ES-I3 (cell line): ENCODE measurements around the gene PRSS21.
A peak's percentile ranks its signal among the peaks of the same experiment; 100 is the strongest.

ENCODE experiments used
- H3K36me3 ChIP-seq: 2 replicates; pipeline ENCODE4 v1.6.1; 2013; ENCODE audit warnings: mild to moderate bottlenecking, low read length, control low read depth, moderate library complexity; ENCODE audit not compliant: insufficient read depth
- H3K4me1 ChIP-seq: 2 replicates; pipeline ENCODE4 v1.6.1; 2013; ENCODE audit warnings: mild to moderate bottlenecking, control low read depth, low read length; ENCODE audit not compliant: insufficient read depth
- H3K9ac ChIP-seq: 2 replicates; pipeline ENCODE4 v1.6.1; 2013; ENCODE audit warnings: low read depth, mild to moderate bottlenecking, low read length, moderate library complexity
- H3K9me3 ChIP-seq: 2 replicates; pipeline ENCODE4 v1.6.1; 2013; ENCODE audit warnings: mild to moderate bottlenecking, low read length, moderate library complexity; ENCODE audit not compliant: control insufficient read depth, insufficient read depth

The PRSS21 gene

DNA sequence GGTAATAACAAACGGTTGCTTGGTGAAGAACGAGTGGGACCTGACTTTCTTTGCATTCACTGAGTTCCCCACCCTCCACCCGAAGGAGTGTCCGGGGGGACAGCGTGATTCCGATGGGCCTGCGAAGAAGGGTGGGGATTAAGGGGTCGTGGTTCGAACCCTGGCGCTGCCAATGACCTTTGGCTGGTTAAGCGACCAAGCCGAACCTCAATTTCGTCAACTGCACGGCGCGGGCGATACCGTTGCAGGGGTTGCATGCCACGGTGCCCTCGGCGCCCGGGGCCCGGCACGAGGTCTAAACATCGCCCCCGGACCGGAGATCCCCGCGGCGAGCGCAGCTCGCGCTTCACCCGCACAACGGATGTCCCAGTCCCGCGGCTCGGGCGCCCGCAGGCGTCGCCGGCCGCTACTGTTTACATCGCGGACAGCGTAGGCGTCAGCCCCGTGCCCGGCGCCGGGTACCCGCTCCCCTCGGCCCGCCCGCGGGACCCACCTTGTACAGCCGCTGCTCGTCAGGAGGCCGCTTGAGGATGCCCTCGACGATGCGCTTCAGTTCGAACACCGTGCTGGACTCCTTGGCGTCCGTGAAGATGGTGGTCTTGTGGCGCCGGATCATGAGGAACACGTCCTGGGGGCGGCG is 40.4 kb upstream of the PRSS21 start:
- Histone ChIP-seq H3K36me3 (peaks cover 16% of the 10 kb centered on the region), H3K4me1 (peaks cover 19% of the 10 kb centered on the region; the same call in 1 of the 2 replicates), H3K9me3 (no peaks in the 10 kb centered on the region), H3K9ac (peak overlapping the region; percentile 85)

DNA sequence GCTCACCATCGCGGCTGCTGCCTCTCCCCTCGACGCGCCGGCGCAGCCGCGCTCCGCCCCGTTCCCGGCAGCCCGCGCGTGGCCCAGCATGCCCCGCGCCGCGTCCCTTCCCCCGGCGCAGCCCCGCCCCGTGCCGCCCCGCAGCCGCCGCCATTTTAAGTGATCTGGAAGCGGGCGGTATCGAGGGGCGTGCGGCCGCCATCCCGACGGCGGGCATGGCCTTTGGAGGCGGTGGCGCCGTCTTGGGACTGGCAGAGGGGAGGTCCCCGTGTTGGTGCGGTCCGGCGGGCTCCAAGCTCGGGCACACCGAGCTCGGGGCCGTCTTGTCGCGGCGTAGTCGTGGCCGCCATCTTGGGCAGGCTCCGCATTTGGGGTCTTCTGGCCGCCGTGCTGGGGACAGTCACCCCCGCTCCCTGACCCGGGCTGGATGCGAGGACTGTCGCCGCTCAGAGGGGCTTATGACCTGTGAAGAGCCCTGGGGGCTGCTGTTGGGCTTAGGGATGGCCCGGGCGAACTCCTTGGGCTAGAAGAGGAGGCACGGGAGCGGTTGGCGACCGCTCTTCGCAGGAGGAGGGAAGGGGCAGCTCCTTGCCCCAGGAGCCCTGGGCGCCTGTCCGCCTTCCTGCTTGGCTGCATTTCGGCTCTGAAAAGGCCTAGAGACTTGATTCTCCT is 39.7 kb upstream of the PRSS21 start, which contains the start of gene ELOB:
Gene ELOB, minus strand, starts transcription at position 50 of the 672 bp plus-strand sequence. Its CDS starts 41 bp downstream, at position 9.
- Histone ChIP-seq H3K9me3 (no peaks in the 10 kb centered on the region), H3K9ac (peak within 1 kb of the TSS; percentile 99), H3K4me1 (peaks cover 19% of the 10 kb centered on the region; the same call in 1 of the 2 replicates), H3K36me3 (peaks cover 13% of the 10 kb centered on the region)

DNA sequence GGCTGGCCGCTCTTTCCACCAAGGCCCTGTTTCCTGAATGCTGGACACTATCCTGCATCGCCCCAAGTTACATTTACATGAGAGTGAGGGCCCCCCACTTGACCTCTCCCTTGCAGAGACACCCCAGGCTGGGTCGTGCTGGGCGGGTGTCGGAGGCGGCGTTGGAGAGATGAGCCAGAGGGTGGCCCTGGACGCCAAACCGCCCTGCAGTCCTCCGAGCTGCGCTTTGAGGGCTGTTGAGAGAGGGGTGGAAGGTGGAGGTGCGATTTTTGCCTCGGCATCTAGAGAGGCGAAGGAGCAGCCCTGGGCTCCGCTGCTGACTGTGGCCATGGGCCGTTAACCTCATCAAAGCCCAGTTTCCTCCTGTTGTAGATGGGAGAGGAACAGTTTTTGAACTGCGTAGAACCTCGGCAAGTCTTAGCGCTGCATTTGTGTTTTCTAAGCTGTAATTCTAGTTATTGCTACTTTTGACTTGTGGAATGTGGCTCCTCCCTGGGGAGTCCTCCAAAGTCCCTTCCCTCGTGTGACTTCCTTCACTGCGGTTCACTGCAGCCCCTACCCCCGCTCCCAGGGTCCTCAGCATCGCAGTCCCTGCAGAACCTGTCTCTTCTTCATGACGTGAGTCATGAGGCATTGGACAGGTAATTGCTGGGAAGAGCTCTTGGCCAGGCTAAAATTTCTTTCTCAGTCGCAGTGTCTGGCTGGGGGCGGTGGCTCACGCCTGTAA is 39.0 kb upstream of the PRSS21 start:
- Histone ChIP-seq H3K36me3 (peaks cover 13% of the 10 kb centered on the region), H3K4me1 (peaks cover 18% of the 10 kb centered on the region; the same call in 1 of the 2 replicates), H3K9ac (peak overlapping the region; percentile 99), H3K9me3 (no peaks in the 10 kb centered on the region)

DNA sequence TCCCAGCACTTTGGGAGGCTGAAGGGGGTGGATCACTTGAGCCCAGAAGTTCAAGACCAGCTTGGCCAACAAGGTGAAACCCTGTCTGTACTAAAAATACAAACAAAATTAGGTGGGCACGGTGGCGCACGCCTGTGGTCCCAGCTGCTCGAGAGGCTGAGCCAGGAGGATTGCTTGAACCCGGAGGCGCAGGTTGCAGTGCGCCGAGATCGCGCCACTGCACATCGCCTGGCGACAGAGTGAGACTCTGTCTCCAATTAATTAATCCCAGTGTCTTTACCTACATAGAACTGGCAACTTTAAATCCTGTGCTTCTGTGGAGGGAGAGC is 38.4 kb upstream of the PRSS21 start:
- Histone ChIP-seq H3K9ac (peak overlapping the region; percentile 99), H3K9me3 (no peaks in the 10 kb centered on the region), H3K4me1 (peaks cover 17% of the 10 kb centered on the region; the same call in 1 of the 2 replicates), H3K36me3 (peaks cover 10% of the 10 kb centered on the region)

DNA sequence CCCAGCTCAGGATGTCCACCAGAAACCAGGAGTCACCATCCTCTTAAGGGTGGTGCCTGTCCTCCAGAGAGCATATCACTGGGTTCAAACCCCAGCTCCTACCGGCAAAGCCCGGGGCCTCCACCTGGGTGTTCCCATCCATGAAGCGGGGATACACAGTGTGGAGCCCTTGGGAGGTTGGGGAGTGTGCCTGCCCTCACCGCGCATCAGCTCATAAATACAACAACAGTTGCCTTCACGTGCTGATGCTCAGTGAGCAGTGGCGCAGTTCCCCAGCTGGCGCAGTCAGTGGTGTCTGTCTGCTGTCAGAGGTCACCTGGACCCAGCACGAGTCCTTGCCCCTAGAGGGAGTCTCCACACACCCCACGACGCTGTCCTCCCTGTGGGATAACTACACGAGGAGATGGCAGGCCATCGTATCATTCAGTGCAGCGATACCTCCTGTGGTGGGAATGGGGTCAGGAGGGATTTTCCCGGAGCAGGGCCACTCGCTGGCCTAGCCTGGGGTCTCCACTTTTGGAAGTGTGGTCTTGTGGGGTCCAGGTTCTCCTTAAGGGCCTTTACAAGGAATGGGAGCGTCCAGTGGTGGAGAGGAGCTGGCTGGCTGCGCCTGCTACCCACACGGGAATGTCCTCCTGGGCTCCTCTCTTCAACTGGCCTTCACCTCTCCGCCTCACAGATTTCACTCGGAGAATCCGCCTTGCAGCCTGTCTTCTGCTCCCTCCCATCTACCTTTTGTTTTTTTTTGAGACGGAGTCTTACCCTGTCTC is 37.7 kb upstream of the PRSS21 start:
- Histone ChIP-seq H3K4me1 (peaks cover 17% of the 10 kb centered on the region; the same call in 1 of the 2 replicates), H3K36me3 (peaks cover 9% of the 10 kb centered on the region), H3K9me3 (no peaks in the 10 kb centered on the region), H3K9ac (no peak overlapping the region)

DNA sequence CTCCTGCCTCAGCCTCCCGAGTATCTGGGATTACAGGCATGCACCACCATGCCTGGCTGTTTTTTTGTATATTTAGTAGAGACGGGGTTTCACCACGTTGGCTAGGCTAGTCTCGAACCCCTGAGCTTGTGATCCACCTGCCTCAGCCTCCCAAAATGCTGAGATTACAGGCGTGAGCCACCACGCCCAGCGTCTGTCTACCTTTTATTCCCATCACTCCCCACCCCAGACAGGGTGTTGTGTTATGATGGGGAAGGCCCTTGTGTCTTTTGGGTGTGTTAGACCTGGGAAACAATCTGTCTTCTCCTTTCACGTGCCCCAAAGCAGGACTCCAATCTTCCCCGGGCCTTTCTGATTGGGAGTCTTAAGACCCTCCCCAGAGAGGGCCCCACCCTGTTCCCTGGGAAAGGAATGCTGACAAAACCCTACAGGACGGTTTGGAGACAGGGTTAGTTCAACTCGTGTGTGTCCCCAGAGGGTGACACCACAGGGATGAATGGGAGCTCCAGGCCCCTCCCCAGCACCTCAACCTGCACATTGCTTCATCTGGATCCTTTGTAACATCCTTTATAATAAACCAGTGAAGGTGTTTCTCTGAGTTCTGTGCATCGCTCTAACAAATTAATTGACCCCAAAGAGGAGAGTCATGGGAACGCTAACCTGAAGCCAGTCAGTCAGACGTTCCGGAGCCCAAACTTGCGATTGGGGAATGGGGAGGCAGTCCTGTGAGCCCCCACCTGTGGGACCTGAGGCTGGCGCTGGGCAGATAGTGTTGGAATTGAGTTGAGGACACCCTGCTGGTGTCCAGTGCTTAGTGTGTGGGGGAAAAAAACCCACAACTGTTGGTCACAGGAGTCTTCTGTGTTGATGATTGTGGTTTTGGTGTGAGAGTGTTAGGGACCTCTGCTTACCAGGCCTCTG is 36.8 kb upstream of the PRSS21 start:
- Histone ChIP-seq H3K4me1 (peaks cover 17% of the 10 kb centered on the region; the same call in 1 of the 2 replicates), H3K36me3 (peaks cover 2% of the 10 kb centered on the region), H3K9ac (no peak overlapping the region), H3K9me3 (no peaks in the 10 kb centered on the region)

DNA sequence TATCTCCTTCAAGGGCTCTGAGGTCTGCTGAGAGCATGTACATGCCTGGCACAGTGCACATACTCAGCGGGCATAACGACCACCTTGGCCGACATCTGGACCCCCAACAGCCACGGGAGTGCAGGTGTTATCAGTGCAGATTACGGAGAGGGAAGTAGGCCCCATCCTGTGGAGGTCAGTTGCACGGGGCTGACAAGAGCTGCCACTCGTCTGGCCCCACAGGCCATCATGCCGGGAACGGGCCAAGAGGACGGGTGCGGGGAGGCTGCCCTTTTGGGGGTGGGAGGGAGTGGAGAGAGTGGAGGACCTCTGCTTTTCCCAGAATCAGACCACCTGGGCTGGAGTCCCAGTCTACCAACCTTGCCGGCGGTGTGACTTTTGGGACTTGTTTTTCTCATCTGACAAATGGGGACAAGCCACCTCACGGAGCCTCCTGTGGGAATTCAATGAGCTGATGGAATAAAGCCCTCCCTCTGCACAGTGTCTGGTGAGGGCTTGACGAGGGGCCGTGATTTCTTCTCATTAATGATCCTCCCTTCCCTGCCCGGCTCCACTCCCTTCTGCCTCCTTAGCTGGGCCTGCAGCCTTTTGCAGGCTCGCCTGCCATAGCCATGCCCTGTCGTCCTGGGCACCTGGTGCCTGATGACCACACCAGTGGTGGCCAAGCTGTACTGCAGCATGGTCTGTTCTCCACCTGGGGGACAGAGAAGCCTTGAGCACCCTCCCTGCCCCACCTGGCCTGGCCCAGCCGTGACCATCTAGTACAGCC is 34.3 kb upstream of the PRSS21 start:
- no peak overlapping the region for H3K9ac ChIP-seq
- H3K36me3 ChIP-seq: no peaks in the 10 kb centered on the region
- peaks cover 13% of the 10 kb centered on the region; the same call in 1 of the 2 replicates for H3K4me1 ChIP-seq
- no peaks in the 10 kb centered on the region for H3K9me3 ChIP-seq

DNA sequence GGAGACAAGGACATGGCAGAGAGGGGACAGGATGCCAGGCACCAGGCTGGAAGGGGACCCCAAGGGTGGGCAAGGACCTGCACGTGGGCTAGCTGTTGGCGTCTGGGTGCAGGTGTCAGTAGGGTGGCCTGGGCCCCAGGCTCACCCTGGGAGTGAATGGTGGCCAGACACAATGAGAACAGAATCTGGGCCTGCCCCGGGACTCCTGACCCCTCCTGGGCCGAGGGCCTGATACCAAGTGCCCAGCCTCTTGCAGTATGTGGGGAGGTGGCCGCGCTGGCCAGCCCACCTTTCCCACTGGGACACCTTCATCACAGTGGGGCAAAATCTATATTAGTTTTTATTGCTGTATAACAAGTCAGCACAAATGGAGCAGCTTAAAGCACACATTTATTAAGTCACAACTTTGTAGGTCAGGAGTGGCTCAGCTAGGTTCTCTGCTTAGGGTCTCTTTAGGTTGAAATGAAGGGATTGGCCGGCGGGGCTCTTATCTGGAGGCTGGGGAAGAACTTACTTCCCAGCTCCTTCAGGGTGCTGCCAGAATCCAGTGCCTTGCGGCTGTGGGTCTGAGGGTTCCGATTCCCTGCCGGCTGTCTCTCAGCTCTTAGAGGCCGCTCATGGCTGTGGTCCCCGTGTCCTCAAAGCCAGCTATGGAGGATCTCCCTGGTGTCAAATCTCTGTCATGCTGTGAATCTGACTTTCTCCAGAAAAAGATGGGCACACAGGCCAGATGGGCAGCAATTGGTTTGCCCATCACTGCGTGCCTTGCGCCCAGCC is 33.3 kb upstream of the PRSS21 start:
- no peak overlapping the region for H3K9ac ChIP-seq
- no peaks in the 10 kb centered on the region for H3K36me3 ChIP-seq
- H3K9me3 ChIP-seq: no peaks in the 10 kb centered on the region
- H3K4me1 ChIP-seq: peaks cover 9% of the 10 kb centered on the region; the same call in 1 of the 2 replicates

DNA sequence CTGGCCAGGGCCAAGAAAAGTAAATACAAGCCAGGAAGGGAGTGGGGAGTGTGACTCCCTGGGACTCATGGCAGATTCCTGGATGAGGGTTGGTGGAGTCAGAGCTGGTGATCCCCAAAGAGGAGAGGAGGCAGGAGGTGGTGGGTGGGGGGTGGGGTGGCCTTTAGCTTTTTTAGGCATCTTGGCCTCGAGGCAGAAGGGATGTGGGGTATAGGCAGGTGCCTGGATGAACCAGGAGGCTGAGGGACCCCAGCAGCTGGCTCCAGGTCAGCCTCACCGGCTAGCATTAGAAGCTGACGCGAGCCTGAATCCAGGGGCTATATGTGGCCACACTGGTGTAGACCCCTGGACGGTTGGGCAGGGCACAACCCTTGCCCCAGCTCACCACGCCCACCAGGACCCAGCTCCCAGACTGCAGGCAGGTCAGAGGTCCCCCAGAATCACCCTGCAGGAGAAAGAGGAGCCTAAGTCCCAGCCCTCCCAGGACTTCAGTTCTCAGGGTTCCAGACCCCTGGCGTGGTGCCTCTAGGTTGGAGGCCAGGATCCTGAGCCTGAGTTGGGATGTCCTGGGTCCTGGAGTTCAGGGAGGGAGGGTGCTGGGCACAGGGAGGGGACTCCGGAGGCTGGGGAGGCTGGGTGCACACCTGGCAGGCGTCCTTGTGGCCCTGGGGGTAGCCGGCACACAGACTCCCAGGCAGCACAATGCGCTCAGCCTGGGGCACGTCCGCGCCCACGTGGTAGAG is 32.5 kb upstream of the PRSS21 start:
- Histone ChIP-seq H3K4me1 (peaks cover 7% of the 10 kb centered on the region; the same call in 1 of the 2 replicates), H3K36me3 (no peaks in the 10 kb centered on the region), H3K9ac (no peak overlapping the region; the same call in 1 of the 2 replicates), H3K9me3 (no peaks in the 10 kb centered on the region)

DNA sequence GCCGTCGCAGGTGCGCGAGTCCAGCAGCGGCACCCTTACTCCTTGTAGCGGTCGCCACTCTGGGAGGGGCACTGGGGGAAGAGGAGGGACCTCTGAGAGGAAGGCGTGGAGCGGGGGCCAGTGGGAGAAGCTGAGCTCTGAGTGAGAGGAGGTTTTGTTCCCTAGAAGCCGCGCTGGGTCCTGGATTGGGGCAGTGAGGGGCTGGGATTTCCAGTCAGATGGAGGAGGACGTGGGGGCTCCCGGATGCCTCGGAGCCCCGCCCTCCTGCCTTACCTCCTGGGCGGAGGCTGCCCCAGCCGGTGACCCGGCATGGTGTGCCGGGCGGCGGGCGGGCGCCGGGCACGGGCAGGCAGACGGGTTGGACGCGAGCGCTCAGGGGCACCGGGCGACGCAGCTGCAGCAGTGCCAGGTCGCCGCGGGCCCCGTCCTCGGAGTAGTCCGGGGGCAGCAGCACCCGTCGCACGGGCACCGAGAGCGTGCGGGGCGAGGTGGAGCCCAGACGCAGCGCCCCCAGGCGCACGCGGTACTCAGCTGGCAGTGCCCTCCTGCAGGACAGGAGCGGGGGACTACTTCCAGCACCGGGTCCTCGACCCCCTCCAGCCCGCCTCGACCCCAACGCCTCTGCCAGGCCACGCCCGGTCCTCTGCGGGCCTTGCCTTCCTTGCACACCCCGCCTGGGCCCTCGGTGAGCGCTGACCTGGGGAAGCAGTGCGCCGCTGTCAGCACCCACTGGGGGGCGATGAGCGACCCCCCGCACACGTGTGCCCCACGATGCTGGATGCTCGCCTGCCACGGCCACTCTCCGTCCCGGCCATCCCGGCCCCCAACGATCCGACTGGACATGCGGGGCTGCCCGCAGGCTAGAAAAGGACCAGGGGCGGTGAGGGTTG is 31.7 kb upstream of the PRSS21 start:
- peaks cover 3% of the 10 kb centered on the region; the same call in 1 of the 2 replicates for H3K4me1 ChIP-seq
- H3K36me3 ChIP-seq: no peaks in the 10 kb centered on the region
- H3K9me3 ChIP-seq: no peaks in the 10 kb centered on the region
- H3K9ac ChIP-seq: peak overlapping the region; percentile 35; the same call in 1 of the 2 replicates
